ENCODE data around the gene KIAA0825. TPM values are rescaled to one million over a fixed set of nuclear protein-coding genes. Genes with fewer than 3 reads are reported as not detected.
A peak's percentile ranks its signal among the peaks of the same experiment; 100 is the strongest.

KIAA0825 gene
- total RNA-seq: 3.1 TPM
- 0.87 TPM for polyA plus RNA-seq
- long read RNA-seq, donor 1: 0 reads
- long read RNA-seq, donor 2: 0 reads
- long read RNA-seq, donor 3, partial matches to known transcripts: 8 of 14 reads
- long read RNA-seq, donor 3, other reads (novel, unspliced or antisense): 5 of 14 reads
- long read RNA-seq, donor 4, partial matches to known transcripts: 0 of 1 reads
- long read RNA-seq, donor 4, other reads (novel, unspliced or antisense): 0 of 1 reads
- long read RNA-seq, donor 5, partial matches to known transcripts: 22 of 44 reads
- long read RNA-seq, donor 5, other reads (novel, unspliced or antisense): 19 of 44 reads
- long read RNA-seq, donor 6: 0 reads
- long read RNA-seq, donor 7, partial matches to known transcripts: 24 of 25 reads
- long read RNA-seq, donor 7, other reads (novel, unspliced or antisense): 0 of 25 reads
- long read RNA-seq, donor 8: 0 reads
- long read RNA-seq, donor 9: 0 reads
- long read RNA-seq, donor 10, partial matches to known transcripts: 26 of 27 reads
- long read RNA-seq, donor 10, other reads (novel, unspliced or antisense): 0 of 27 reads

- no peaks in the 10 kb centered on the region for H3K36me3 ChIP-seq (ENCODE audit: control insufficient read depth in 2 of 2, insufficient read depth in 2 of 2, low read length in 1 of 2)
- under 1% methylated on average over 63 of the region's 63 CpGs for WGBS
- H3K4me3 ChIP-seq (ENCODE audit: low read length in 2 of 2): peak within 1 kb of the TSS; percentile 68 to 91
- peak within 1 kb of the TSS; percentile 43 to 92 for H3K27ac ChIP-seq (ENCODE audit: low read depth in 1 of 2, low read length in 1 of 2)
- DNase-seq (ENCODE audit: low read depth in 6 of 9, low spot score in 9 of 9): peak; percentile 67 to 94 (median 85)
- H3K9me3 ChIP-seq (ENCODE audit: control insufficient read depth in 2 of 2, insufficient read depth in 1 of 2, low read length in 1 of 2): no peaks in the 10 kb centered on the region
- peaks cover 3 to 14% of the 10 kb centered on the region in 2 donors for H3K4me1 ChIP-seq (ENCODE audit: control insufficient read depth in 2 of 2, insufficient read depth in 2 of 2, low read length in 2 of 2)
- no peaks in the 10 kb centered on the region for H3K27me3 ChIP-seq (ENCODE audit: control insufficient read depth in 2 of 2, insufficient read depth in 1 of 2, low read length in 1 of 2)
Observed at GRCh38 chr5:94618493-94619328, at the start of gene KIAA0825, which contains the start of gene SLF1. KIAA0825 (minus strand) TSS chr5:94618604; CDS start chr5:94537126, 81,478 bp downstream. SLF1 (plus strand) TSS chr5:94618669; CDS start chr5:94628811, 10,142 bp downstream.

- no peaks in the 10 kb centered on the region for H3K9me3 ChIP-seq (ENCODE audit: control insufficient read depth in 2 of 2, insufficient read depth in 1 of 2, low read length in 1 of 2)
- WGBS: over 99% methylated on average over 3 of the region's 3 CpGs
- no peaks in the 10 kb centered on the region for H3K27me3 ChIP-seq (ENCODE audit: control insufficient read depth in 2 of 2, insufficient read depth in 1 of 2, low read length in 1 of 2)
- H3K36me3 ChIP-seq (ENCODE audit: control insufficient read depth in 2 of 2, insufficient read depth in 2 of 2, low read length in 1 of 2): peaks cover 8 to 31% of the 10 kb centered on the region in 2 donors
- H3K4me3 ChIP-seq (ENCODE audit: low read length in 2 of 2): no peak overlapping the region
- DNase-seq (ENCODE audit: low read depth in 6 of 9, low spot score in 9 of 9): no peak
- no peaks in the 10 kb centered on the region for H3K4me1 ChIP-seq (ENCODE audit: control insufficient read depth in 2 of 2, insufficient read depth in 2 of 2, low read length in 2 of 2)
- H3K27ac ChIP-seq (ENCODE audit: low read depth in 1 of 2, low read length in 1 of 2): no peak overlapping the region
Observed at GRCh38 chr5:94667937-94668336, 49.5 kb upstream of the KIAA0825 start.

GRCh38 chr5:94661086-94661485 lies 42.7 kb upstream of the KIAA0825 start:
- Histone ChIP-seq H3K27ac (ENCODE audit: low read depth in 1 of 2, low read length in 1 of 2) (no peak overlapping the region), H3K36me3 (ENCODE audit: control insufficient read depth in 2 of 2, insufficient read depth in 2 of 2, low read length in 1 of 2) (peaks cover 16 to 55% of the 10 kb centered on the region in 2 donors), H3K27me3 (ENCODE audit: control insufficient read depth in 2 of 2, insufficient read depth in 1 of 2, low read length in 1 of 2) (no peaks in the 10 kb centered on the region), H3K4me3 (ENCODE audit: low read length in 2 of 2) (no peak overlapping the region), H3K4me1 (ENCODE audit: control insufficient read depth in 2 of 2, insufficient read depth in 2 of 2, low read length in 2 of 2) (no peaks in the 10 kb centered on the region), H3K9me3 (ENCODE audit: control insufficient read depth in 2 of 2, insufficient read depth in 1 of 2, low read length in 1 of 2) (peaks cover 0 to 6% of the 10 kb centered on the region in 2 donors)
- DNase-seq (ENCODE audit: low read depth in 6 of 9, low spot score in 9 of 9): no peak
- 98% methylated on average over 3 of the region's 3 CpGs for WGBS

- peaks cover 0 to 6% of the 10 kb centered on the region in 2 donors for H3K9me3 ChIP-seq (ENCODE audit: control insufficient read depth in 2 of 2, insufficient read depth in 1 of 2, low read length in 1 of 2)
- 98% methylated on average over 8 of the region's 8 CpGs for WGBS
- no peaks in the 10 kb centered on the region for H3K4me1 ChIP-seq (ENCODE audit: control insufficient read depth in 2 of 2, insufficient read depth in 2 of 2, low read length in 2 of 2)
- H3K4me3 ChIP-seq (ENCODE audit: low read length in 2 of 2): no peak overlapping the region
- peaks cover 16 to 56% of the 10 kb centered on the region in 2 donors for H3K36me3 ChIP-seq (ENCODE audit: control insufficient read depth in 2 of 2, insufficient read depth in 2 of 2, low read length in 1 of 2)
- no peaks in the 10 kb centered on the region for H3K27me3 ChIP-seq (ENCODE audit: control insufficient read depth in 2 of 2, insufficient read depth in 1 of 2, low read length in 1 of 2)
- DNase-seq (ENCODE audit: low read depth in 6 of 9, low spot score in 9 of 9): no peak
- H3K27ac ChIP-seq (ENCODE audit: low read depth in 1 of 2, low read length in 1 of 2): no peak overlapping the region
Observed at GRCh38 chr5:94660506-94660905, 42.1 kb upstream of the KIAA0825 start.

GRCh38 chr5:94658272-94658671 lies 39.9 kb upstream of the KIAA0825 start:
- DNase-seq (ENCODE audit: low read depth in 6 of 9, low spot score in 9 of 9): no peak
- Histone ChIP-seq H3K27me3 (ENCODE audit: control insufficient read depth in 2 of 2, insufficient read depth in 1 of 2, low read length in 1 of 2) (no peaks in the 10 kb centered on the region), H3K27ac (ENCODE audit: low read depth in 1 of 2, low read length in 1 of 2) (no peak overlapping the region), H3K4me3 (ENCODE audit: low read length in 2 of 2) (no peak overlapping the region), H3K36me3 (ENCODE audit: control insufficient read depth in 2 of 2, insufficient read depth in 2 of 2, low read length in 1 of 2) (peaks cover 8 to 53% of the 10 kb centered on the region in 2 donors), H3K4me1 (ENCODE audit: control insufficient read depth in 2 of 2, insufficient read depth in 2 of 2, low read length in 2 of 2) (no peaks in the 10 kb centered on the region), H3K9me3 (ENCODE audit: control insufficient read depth in 2 of 2, insufficient read depth in 1 of 2, low read length in 1 of 2) (peaks cover 0 to 6% of the 10 kb centered on the region in 2 donors)
- WGBS: 99% methylated on average over 1 of the region's 1 CpG

- 99% methylated on average over 1 of the region's 1 CpG for WGBS
- Histone ChIP-seq H3K36me3 (ENCODE audit: control insufficient read depth in 2 of 2, insufficient read depth in 2 of 2, low read length in 1 of 2) (peaks cover 0 to 26% of the 10 kb centered on the region in 2 donors), H3K27me3 (ENCODE audit: control insufficient read depth in 2 of 2, insufficient read depth in 1 of 2, low read length in 1 of 2) (no peaks in the 10 kb centered on the region), H3K4me3 (ENCODE audit: low read length in 2 of 2) (no peak overlapping the region), H3K9me3 (ENCODE audit: control insufficient read depth in 2 of 2, insufficient read depth in 1 of 2, low read length in 1 of 2) (peaks cover 0 to 3% of the 10 kb centered on the region in 2 donors), H3K4me1 (ENCODE audit: control insufficient read depth in 2 of 2, insufficient read depth in 2 of 2, low read length in 2 of 2) (no peaks in the 10 kb centered on the region), H3K27ac (ENCODE audit: low read depth in 1 of 2, low read length in 1 of 2) (no peak overlapping the region)
- no peak for DNase-seq (ENCODE audit: low read depth in 6 of 9, low spot score in 9 of 9)
Observed at GRCh38 chr5:94649874-94650273, 31.5 kb upstream of the KIAA0825 start.

GRCh38 chr5:94646758-94647157 lies 28.4 kb upstream of the KIAA0825 start:
- Histone ChIP-seq H3K9me3 (ENCODE audit: control insufficient read depth in 2 of 2, insufficient read depth in 1 of 2, low read length in 1 of 2) (no peaks in the 10 kb centered on the region), H3K27ac (ENCODE audit: low read depth in 1 of 2, low read length in 1 of 2) (no peak overlapping the region), H3K4me3 (ENCODE audit: low read length in 2 of 2) (no peak overlapping the region), H3K36me3 (ENCODE audit: control insufficient read depth in 2 of 2, insufficient read depth in 2 of 2, low read length in 1 of 2) (peaks cover 0 to 24% of the 10 kb centered on the region in 2 donors), H3K27me3 (ENCODE audit: control insufficient read depth in 2 of 2, insufficient read depth in 1 of 2, low read length in 1 of 2) (no peaks in the 10 kb centered on the region), H3K4me1 (ENCODE audit: control insufficient read depth in 2 of 2, insufficient read depth in 2 of 2, low read length in 2 of 2) (no peaks in the 10 kb centered on the region)
- DNase-seq (ENCODE audit: low read depth in 6 of 9, low spot score in 9 of 9): no peak

GRCh38 chr5:94645053-94645452 lies 26.6 kb upstream of the KIAA0825 start:
- H3K9me3 ChIP-seq (ENCODE audit: control insufficient read depth in 2 of 2, insufficient read depth in 1 of 2, low read length in 1 of 2): no peaks in the 10 kb centered on the region
- DNase-seq (ENCODE audit: low read depth in 6 of 9, low spot score in 9 of 9): no peak
- H3K36me3 ChIP-seq (ENCODE audit: control insufficient read depth in 2 of 2, insufficient read depth in 2 of 2, low read length in 1 of 2): peaks cover 0 to 30% of the 10 kb centered on the region in 2 donors
- 99% methylated on average over 3 of the region's 3 CpGs for WGBS
- H3K4me3 ChIP-seq (ENCODE audit: low read length in 2 of 2): no peak overlapping the region
- H3K4me1 ChIP-seq (ENCODE audit: control insufficient read depth in 2 of 2, insufficient read depth in 2 of 2, low read length in 2 of 2): no peaks in the 10 kb centered on the region
- H3K27ac ChIP-seq (ENCODE audit: low read depth in 1 of 2, low read length in 1 of 2): no peak overlapping the region
- H3K27me3 ChIP-seq (ENCODE audit: control insufficient read depth in 2 of 2, insufficient read depth in 1 of 2, low read length in 1 of 2): no peaks in the 10 kb centered on the region

All from thymus (tissue), 14 donors.